ENCODE measurements around the gene OTOGL.

The OTOGL gene

GRCh38 chr12:80099259-80099658 is at the start of gene OTOGL:
Gene OTOGL, plus strand, starts transcription at chr12:80099537. Its CDS starts 109,895 bp downstream, at chr12:80209432.
- no peak for DNase-seq (ENCODE audit: low read depth in 2 of 2)

- DNase-seq (ENCODE audit: low read depth in 2 of 2): no peak
These were observed 49.1 kb upstream of the OTOGL start for GRCh38 chr12:80050236-80050635.

DNA sequence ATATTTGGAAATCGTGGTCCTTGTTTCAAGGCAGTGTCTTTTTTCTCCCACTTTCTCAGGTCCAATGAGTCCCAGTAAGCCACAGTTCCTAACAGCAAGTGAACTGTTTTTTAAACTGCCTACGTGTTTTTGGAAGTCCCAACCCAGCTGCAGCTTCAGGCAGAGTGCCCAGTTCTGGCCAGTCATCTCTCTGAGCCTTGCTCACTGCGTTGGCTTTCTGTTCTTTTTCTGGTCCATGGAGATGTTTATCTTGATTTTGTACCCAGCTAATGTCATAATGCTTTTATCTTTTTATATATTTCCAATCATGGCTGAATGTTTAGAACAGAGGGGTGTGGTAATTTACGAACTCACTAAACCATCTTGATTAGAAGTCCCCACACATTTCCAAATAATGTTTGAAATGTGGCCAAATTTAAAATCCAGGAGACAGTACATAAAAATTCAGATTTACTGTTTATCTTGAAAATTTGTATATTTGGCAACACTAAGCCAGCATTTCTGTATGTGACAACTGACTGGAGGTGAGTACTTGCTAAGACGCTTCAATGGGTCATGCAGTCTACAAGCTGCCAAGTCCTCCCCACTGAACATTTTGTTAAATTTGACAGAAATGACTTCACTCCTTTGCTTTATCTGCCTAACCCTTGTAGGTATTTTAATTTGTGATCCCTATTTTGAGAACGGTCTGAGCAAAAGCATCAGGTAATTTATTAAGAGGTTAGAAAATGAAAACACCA is 46.1 kb upstream of the OTOGL start:
- no peak for DNase-seq (ENCODE audit: low read depth in 2 of 2)

DNA sequence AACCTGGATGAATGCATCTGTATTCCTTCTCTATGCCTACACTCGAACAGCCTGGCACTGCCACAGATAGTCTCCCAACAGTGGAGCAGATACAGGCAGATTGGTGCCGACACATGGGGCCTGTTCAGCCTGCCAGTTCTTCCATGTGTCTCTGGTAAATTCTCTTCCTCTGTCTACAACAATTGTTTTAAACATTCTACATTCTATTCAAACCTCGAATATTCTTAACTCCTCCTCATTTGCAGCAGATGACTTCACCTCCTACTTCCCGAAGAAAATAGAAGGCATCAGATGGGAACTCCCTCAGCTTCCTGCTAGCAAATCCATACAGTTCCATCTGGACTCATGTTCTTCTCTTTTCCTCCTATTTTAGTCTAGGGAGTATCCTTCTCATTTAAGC is 43.1 kb upstream of the OTOGL start:
- no peak for DNase-seq (ENCODE audit: low read depth in 2 of 2)

- no peak for DNase-seq (ENCODE audit: low read depth in 2 of 2)
These were observed 42.5 kb upstream of the OTOGL start for GRCh38 chr12:80056845-80057244.

- no peak for DNase-seq (ENCODE audit: low read depth in 2 of 2)
These were observed 40.8 kb upstream of the OTOGL start for GRCh38 chr12:80058586-80058985.

DNA sequence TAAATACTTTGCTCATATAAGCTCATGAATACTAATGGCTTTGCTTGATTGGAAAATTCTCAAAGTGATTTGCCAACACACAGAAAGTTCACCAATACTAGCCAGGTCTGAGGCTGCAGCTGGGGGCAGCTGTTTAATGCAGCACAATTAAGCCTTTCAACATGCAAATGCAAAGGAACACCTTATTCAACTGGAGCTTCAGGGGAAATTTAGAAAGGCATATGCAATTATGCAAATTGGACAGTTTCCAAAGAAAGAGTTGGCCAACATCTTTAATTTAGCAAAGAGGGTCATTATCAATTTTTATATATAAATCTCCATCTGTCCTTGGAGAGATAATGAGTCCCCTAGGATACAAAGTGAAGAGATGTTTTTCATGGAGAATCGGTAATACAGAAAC is 40.2 kb upstream of the OTOGL start:
- no peak for DNase-seq (ENCODE audit: low read depth in 2 of 2)

DNA sequence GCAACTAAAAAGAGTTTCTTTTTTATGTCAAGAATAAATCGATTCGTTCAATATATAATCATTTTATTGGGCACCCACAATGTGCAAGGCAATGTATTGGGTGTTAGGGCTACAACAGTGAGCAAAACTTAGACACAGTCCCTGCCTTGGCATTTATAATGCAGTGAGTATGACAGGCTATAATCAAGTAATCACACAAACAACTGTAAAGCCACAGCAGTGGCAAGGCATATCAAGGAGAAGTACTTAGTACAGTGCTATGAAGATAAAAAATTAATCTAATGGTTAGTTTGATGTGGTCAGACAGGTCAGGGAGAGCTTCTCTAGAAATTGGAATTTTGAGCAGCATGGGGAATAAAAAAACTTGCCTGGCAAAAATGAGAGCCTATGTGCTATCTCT is 39.5 kb upstream of the OTOGL start:
- no peak for DNase-seq (ENCODE audit: low read depth in 2 of 2)

GRCh38 chr12:80064269-80064668 is 35.1 kb upstream of the OTOGL start:
- no peak for DNase-seq (ENCODE audit: low read depth in 2 of 2)

DNA sequence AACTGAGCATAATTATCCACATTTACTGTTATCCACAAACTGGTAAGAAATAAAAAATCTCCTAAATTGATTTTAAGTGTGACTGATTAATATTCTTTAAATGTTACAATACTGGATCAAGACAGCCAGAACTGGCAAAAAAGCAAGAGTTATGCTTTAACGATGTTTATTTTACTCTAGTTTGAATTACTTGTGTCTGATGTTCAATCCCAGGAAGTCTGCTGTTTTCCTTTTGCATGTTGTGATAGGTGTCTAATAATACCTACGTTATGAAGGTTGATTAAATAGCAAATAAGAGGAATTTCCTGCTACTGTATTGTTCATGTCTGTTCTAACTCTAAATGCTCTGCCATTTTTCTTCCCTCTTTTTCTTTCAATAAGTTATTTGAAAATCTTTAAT is 34.4 kb upstream of the OTOGL start:
- DNase-seq (ENCODE audit: low read depth in 2 of 2): no peak

DNA sequence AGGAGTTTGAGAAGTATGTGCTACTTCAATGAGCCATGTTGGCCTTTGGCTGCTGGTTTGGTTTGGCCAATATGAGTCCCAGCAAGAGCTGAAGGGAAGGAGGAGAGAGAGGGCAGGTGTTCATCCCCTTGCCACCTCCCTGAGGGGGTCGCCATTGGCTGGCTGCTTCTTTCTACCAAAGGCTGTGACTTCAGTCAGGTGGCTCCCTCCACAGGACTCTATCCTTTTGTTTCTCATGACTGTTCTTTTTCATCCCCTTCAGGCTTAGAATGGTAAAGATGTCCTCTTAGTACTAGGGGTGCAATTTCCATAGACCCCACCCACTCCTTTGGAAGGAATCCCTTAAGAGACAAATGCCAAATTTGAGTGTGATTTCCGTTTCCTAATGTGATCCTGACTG is 31.2 kb upstream of the OTOGL start:
- DNase-seq (ENCODE audit: low read depth in 2 of 2): no peak

DNA sequence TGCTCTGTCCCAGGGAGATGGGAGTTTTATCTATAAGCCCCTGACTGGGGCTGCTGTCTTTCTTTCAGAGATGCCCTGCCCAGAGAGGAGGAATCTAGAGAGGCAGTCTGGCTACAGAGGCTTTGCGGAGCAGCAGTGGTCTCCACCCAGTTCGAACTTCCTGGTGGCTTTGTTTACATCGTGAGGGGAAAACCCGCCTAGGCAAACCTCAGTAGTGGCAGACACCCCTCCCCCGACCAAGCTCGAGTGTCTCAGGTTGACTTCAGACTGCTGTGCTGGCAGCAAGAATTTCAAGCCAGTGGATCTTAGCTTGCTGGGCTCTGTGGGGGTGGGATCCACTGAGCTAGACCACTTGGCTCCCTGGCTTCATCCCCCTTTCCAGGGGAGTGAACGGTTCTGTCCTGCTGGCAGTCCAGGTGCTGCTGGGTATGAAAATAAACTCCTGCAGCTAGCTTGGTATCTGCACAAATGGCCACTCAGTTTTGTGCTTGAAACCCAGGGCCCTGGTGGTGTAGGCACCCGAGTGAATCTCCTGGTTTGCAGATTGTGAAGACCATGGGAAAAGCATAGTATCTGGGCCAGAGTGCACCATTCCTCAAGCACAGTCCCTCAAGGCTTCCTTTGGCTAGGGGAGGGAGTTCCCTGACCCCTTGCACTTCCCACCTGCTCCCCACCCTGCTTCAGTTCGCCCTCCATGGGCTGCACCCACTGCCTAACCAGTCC is 15.3 kb upstream of the OTOGL start:
- peak; percentile 13 to 24 for DNase-seq (ENCODE audit: low read depth in 2 of 2)

GRCh38 chr12:80086025-80086424 is 13.3 kb upstream of the OTOGL start:
- DNase-seq (ENCODE audit: low read depth in 2 of 2): no peak

- no peak for DNase-seq (ENCODE audit: low read depth in 2 of 2)
These were observed 11.7 kb upstream of the OTOGL start for GRCh38 chr12:80087486-80088213.

DNA sequence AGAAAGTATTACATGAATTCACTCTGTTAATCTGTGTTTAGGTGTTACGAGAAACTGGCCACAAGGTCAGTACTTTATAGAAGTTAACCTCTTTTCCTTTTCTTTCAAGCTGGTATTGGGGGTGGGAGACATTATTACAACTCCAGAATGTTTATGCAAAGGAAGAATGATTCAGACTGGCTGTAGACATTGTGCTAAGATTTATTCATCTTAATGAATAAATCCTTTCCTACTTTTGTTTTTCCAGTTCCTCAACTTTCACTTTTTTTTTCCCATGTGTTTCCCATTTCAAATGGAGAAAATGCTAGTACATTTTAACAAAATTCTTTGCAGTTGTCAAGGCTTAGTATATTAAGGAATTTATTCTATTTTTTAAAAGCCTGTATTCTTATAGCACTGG is 1.3 kb downstream of the OTOGL start:
- no peak for DNase-seq (ENCODE audit: low read depth in 2 of 2)

DNA sequence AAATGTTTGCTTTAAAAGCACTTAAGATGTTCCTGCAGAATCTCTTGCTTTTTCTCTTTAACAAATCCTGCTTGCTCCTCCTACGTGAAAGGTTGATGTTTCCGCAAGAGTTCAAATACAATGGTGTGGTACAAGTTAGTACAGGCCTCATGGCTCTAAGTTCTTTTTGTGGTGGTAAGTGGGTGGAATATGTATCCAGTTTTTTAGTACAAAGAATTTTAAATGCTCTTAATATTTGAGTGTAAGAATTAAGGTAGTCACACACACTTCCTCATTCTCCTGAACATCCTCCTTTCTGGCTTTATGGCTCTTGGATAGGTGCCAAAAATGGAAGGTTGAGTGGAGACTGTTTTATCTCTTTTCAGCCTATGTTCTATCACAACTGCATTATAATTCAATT is 1.8 kb downstream of the OTOGL start:
- no peak for DNase-seq (ENCODE audit: low read depth in 2 of 2)

DNA sequence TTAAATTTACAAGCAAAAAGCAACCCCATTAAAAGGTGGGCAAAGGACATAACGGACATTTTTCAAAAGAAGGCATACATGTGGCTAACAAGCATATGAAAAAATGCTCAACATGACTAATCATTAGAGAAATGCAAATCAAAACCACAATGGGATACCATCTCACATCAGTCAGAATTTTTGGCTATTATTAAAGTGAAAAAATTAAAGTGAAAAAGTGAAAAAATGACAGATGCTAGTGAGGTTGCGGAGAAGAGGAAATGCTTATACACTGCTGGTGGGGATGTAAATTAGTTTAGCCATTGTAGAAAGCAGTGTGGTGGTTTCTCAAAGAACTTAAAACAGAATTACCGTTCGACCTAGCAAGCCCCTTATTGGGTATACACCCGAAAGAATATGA is 7.9 kb downstream of the OTOGL start:
- no peak for DNase-seq (ENCODE audit: low read depth in 2 of 2)

- DNase-seq (ENCODE audit: low read depth in 2 of 2): no peak
These were observed 17.4 kb downstream of the OTOGL start for GRCh38 chr12:80116735-80117134.

DNA sequence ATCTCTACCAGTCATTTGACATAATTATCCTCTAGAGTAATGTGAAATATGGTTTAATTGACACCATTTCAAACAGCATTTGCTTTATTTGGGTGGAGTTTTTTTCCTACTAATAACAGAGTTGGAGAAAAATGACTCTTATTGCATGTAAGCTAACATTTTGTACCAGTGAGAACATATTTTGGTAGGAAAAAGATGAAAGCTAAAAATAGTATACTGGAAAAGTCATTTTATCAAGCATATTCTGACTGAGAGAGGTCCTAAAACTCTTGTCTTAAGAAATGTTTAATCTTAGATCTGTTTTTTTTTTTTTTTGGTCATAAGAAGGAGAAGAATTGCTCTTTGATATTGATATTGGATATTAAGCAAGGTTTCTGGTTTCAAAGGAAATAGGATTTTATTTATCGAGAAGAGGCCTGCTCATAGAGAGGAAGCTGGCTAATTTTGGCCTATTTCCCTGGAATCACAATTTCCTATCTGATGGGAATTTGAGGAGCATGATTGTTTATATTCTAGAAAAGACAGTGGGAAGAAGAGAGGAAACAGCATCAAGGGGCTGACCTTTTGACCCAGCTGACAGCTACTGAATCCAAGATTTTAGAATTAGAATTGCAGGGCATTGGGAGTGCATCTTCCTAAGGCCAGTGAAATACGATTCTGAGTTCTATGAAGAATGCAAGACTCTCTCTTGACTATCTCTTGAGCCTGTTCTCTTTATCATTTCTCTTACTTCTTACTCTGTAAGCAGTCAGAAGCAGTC is 19.4 kb downstream of the OTOGL start:
- no peak for DNase-seq (ENCODE audit: low read depth in 2 of 2)

GRCh38 chr12:80120994-80121393 is 21.7 kb downstream of the OTOGL start:
- DNase-seq (ENCODE audit: low read depth in 2 of 2): no peak

DNA sequence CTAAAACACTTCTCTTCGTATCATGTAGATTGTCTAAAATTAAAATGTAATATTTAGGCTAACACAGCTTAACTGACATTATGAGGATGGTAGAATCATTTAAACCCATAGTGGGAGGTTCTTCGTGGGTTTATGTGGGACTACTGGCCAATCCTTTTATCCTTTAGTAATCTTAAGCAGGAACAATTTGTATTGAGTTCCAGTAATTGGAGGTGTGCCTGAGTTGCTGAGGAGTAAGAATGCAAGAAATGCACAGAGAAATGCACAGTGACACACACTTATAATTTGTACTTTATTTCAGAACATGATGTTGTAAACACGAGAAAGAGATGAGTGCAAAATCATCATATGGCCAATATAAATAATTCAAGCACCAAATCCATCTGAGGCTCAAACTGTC is 22.3 kb downstream of the OTOGL start:
- DNase-seq (ENCODE audit: low read depth in 2 of 2): no peak

GRCh38 chr12:80129895-80130530 is 30.7 kb downstream of the OTOGL start:
- no peak for DNase-seq (ENCODE audit: low read depth in 2 of 2)

Data from stimulated activated CD8-positive, alpha-beta memory T cell treated with anti-CD3 and anti-CD28 coated beads, Interleukin-2, amount 100 ng/mL, for 1 hour (primary cell).